Stomach smooth muscle (tissue), 2 donors: Measurements from ENCODE around the gene PROX2.
A peak's percentile ranks its signal among the peaks of the same experiment; 100 is the strongest.

Experiments
- H3K27ac ChIP-seq: one replicate; pipeline ENCODE4 v1.7.0; 2013; ENCODE audit warnings: mild to moderate bottlenecking, low read length, inconsistent platforms
- H3K27me3 ChIP-seq, 2 donors: one replicate each; pipeline ENCODE4 v1.7.0; 2013; ENCODE audit warnings: low read length in 2 of 2; ENCODE audit not compliant: insufficient read depth in 2 of 2, control insufficient read depth in 1 of 2
- H3K36me3 ChIP-seq, 2 donors: one replicate each; pipeline ENCODE4 v1.7.0; 2013; ENCODE audit warnings: low read length in 2 of 2; ENCODE audit not compliant: control insufficient read depth in 2 of 2, insufficient read depth in 2 of 2
- H3K4me1 ChIP-seq: one replicate; pipeline ENCODE4 v1.7.0; 2013; ENCODE audit warnings: low read length; ENCODE audit not compliant: control insufficient read depth, insufficient read depth
- H3K4me3 ChIP-seq, 2 donors: one replicate each; pipeline ENCODE4 v1.7.0; 2013; ENCODE audit warnings: low read length in 2 of 2
- H3K9ac ChIP-seq, 2 donors: one replicate each; pipeline ENCODE4 v1.7.0; 2013; ENCODE audit warnings: low read length in 2 of 2, mild to moderate bottlenecking in 1 of 2
- H3K9me3 ChIP-seq, 2 donors: one replicate each; pipeline ENCODE4 v1.7.0; 2013; ENCODE audit warnings: low read length in 2 of 2; ENCODE audit not compliant: control insufficient read depth in 2 of 2
- donor health status: healthy.
- donor health status: Pancreatic carcinoma.

PROX2 gene

GRCh38 chr14:74909501-74909900, 33.6 kb upstream of the PROX2 start:
- peaks cover 3 to 4% of the 10 kb centered on the region in 2 donors for H3K36me3 ChIP-seq
- no peak overlapping the region for H3K4me3 ChIP-seq
- H3K27me3 ChIP-seq, result no peaks in the 10 kb centered on the region
- peaks cover 22% of the 10 kb centered on the region for H3K4me1 ChIP-seq
- H3K9me3 ChIP-seq, result no peaks in the 10 kb centered on the region
- H3K27ac ChIP-seq, result no peak overlapping the region
- no peak overlapping the region for H3K9ac ChIP-seq

GRCh38 chr14:74908861-74909341, 33.0 kb upstream of the PROX2 start:
- Histone ChIP-seq H3K4me3 (no peak overlapping the region), H3K36me3 (peaks cover 5 to 7% of the 10 kb centered on the region in 2 donors), H3K9ac (no peak overlapping the region), H3K4me1 (peaks cover 22% of the 10 kb centered on the region), H3K27ac (no peak overlapping the region), H3K9me3 (no peaks in the 10 kb centered on the region), H3K27me3 (no peaks in the 10 kb centered on the region)

DNA sequence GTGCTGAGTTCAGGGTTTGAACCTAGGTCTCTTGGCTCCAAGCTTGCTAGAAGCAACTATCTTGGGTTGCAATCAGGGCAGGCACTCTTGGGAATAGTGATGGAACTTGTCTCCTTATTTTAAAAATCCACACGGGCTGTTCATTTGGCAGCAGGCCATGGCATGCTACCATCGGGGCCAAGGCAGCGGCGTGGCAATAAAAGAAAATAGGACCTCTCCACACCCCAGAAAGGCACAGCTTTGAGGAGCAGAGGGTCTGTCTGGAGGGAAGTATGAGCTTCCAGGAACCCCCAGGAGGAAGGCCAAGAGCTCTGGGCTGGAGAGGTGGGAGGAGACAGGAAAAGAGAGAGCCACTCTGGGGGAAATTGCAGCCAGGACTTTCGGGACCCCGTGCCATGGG, 31.8 kb upstream of the PROX2 start:
- Histone ChIP-seq H3K4me1 (peaks cover 22% of the 10 kb centered on the region), H3K27me3 (no peaks in the 10 kb centered on the region), H3K9ac (no peak overlapping the region), H3K36me3 (peaks cover 10 to 12% of the 10 kb centered on the region in 2 donors), H3K9me3 (no peaks in the 10 kb centered on the region), H3K27ac (no peak overlapping the region), H3K4me3 (no peak overlapping the region)

GRCh38 chr14:74906925-74907521, 31.1 kb upstream of the PROX2 start:
- no peak overlapping the region for H3K4me3 ChIP-seq
- peaks cover 22% of the 10 kb centered on the region for H3K4me1 ChIP-seq
- peaks cover 16 to 20% of the 10 kb centered on the region in 2 donors for H3K36me3 ChIP-seq
- H3K9me3 ChIP-seq, result no peaks in the 10 kb centered on the region
- H3K27me3 ChIP-seq, result no peaks in the 10 kb centered on the region
- no peak overlapping the region for H3K9ac ChIP-seq
- H3K27ac ChIP-seq, result no peak overlapping the region

GRCh38 chr14:74905595-74906142, 29.7 kb upstream of the PROX2 start:
- peaks cover 28 to 32% of the 10 kb centered on the region in 2 donors for H3K36me3 ChIP-seq

DNA sequence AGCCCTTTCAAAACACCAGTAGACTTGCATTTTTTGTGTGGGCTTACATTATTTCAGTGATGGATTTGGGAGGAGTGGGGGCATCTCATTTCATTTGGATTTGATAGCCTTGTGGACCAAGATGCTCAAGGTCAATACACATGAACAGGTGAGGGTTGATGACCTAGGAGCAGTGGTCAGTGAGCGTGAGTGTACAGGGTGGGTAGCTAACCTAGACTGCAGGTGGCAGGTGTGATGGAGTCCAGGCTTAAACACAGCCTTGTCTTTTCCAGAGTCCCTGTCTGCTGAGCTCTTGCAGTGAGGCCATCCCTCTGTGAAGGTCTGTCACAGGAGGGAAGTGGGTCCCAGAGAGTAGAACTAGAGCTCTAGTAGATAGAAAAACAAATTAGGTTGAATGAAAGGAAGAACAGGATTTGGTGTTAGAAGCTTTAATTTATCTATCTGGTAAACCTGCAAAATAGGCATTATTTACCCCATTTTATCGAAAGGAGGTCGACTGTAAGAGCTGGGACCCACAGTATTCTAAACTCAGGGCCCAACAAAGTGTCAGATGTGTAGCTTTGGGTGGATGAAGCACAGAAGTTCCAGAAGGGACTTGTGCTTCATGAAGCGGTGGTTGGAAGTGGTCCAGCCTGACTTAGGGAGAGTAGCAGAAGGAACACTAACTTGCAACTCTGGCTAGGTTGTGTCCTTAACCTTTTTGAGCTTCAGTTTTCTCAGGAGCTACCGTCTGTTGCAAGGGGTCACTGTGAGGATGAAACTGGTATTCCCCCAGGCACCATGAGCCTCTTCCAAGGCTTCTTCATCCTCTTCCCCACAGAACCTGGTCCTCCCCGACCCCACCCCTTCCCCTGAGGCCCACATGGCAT, 28.9 kb upstream of the PROX2 start:
- Histone ChIP-seq H3K27me3 (no peaks in the 10 kb centered on the region), H3K27ac (no peak overlapping the region), H3K9me3 (no peaks in the 10 kb centered on the region), H3K4me3 (no peak overlapping the region), H3K36me3 (peaks cover 36 to 39% of the 10 kb centered on the region in 2 donors), H3K4me1 (peaks cover 22% of the 10 kb centered on the region), H3K9ac (no peak overlapping the region)

More at GRCh38 chr14:74905595-74906142, 29.7 kb upstream of the PROX2 start:
- H3K9me3 ChIP-seq, result no peaks in the 10 kb centered on the region
- H3K9ac ChIP-seq, result peak overlapping the region in 1 of 2 donors; percentile 32
- H3K4me1 ChIP-seq, result peaks cover 22% of the 10 kb centered on the region
- no peak overlapping the region for H3K27ac ChIP-seq
- no peaks in the 10 kb centered on the region for H3K27me3 ChIP-seq
- H3K4me3 ChIP-seq, result no peak overlapping the region

GRCh38 chr14:74902941-74903705, 27.2 kb upstream of the PROX2 start:
- H3K27me3 ChIP-seq, result no peaks in the 10 kb centered on the region
- no peak overlapping the region for H3K27ac ChIP-seq
- H3K4me3 ChIP-seq, result no peak overlapping the region
- peaks cover 53 to 57% of the 10 kb centered on the region in 2 donors for H3K36me3 ChIP-seq
- no peaks in the 10 kb centered on the region for H3K9me3 ChIP-seq
- no peak overlapping the region for H3K9ac ChIP-seq
- peaks cover 22% of the 10 kb centered on the region for H3K4me1 ChIP-seq

DNA sequence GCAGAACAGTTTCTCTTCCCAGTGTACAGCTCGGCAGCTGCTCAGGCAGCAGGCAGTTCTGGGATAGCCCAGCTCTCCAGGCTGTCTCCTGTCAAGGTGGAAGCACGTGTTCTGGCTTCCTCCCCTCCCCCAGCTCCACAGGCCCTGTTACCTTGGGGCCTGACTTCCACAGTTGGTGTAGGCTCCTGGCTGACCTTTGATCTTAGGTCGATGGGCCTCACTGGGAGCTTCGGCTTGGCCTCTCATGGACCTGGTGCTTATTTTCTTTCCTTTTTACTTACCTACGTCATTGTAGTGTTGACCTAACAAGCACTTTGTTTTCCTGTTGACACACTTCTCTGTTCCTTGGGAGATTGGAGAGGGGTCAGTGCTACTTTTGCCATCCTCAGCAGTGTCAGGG, 22.7 kb upstream of the PROX2 start:
- Histone ChIP-seq H3K9me3 (no peaks in the 10 kb centered on the region), H3K27ac (no peak overlapping the region), H3K27me3 (no peaks in the 10 kb centered on the region), H3K9ac (no peak overlapping the region), H3K4me1 (no peaks in the 10 kb centered on the region), H3K4me3 (no peak overlapping the region), H3K36me3 (peaks cover 83 to 85% of the 10 kb centered on the region in 2 donors)

GRCh38 chr14:74898083-74898482, 22.1 kb upstream of the PROX2 start:
- no peaks in the 10 kb centered on the region for H3K27me3 ChIP-seq
- H3K9me3 ChIP-seq, result no peaks in the 10 kb centered on the region
- peaks cover 87 to 89% of the 10 kb centered on the region in 2 donors for H3K36me3 ChIP-seq
- no peaks in the 10 kb centered on the region for H3K4me1 ChIP-seq
- H3K4me3 ChIP-seq, result no peak overlapping the region
- H3K27ac ChIP-seq, result no peak overlapping the region
- H3K9ac ChIP-seq, result no peak overlapping the region

- Histone ChIP-seq H3K4me1 (no peaks in the 10 kb centered on the region), H3K9me3 (no peaks in the 10 kb centered on the region), H3K36me3 (peaks cover 87 to 89% of the 10 kb centered on the region in 2 donors), H3K27ac (no peak overlapping the region), H3K27me3 (no peaks in the 10 kb centered on the region), H3K4me3 (no peak overlapping the region), H3K9ac (no peak overlapping the region)
Observed at GRCh38 chr14:74897642-74898041, 21.7 kb upstream of the PROX2 start.
